ENCODE data around the gene PHYHD1. TPM values are rescaled to one million over a fixed set of nuclear protein-coding genes. Genes with fewer than 3 reads are reported as not detected.
A peak's percentile ranks its signal among the peaks of the same experiment; 100 is the strongest.
"Not testable (repeated sequence)": the region's sequence is repeated elsewhere in the genome, so short reads cannot be mapped to it uniquely, and the experiment has no call there.

PHYHD1 gene
- polyA plus RNA-seq, 6 donors from 2014 or later: 0.34 to 0.39 TPM; not detected in 4

GRCh38 chr9:128940946-128941755 lies 20.4 kb downstream of the PHYHD1 start:
- Mint-ChIP-seq H3K27ac (no peak overlapping the region), H3K4me3 (no peak overlapping the region), H3K27me3 (no peaks in the 10 kb centered on the region), H3K4me1 (peaks cover 7 to 11% (median 7%) of the 10 kb centered on the region in 3 donors), H3K36me3 (no peaks in the 10 kb centered on the region), H3K9me3 (no peaks in the 10 kb centered on the region)
- DNase-seq: no peak
- no peak for ATAC-seq (ENCODE audit: low read depth in 2 of 2)

- Mint-ChIP-seq H3K9me3 (no peaks in the 10 kb centered on the region), H3K36me3 (no peaks in the 10 kb centered on the region), H3K4me3 (peak overlapping the region in 2 of 8 donors; percentile 18 to 41), H3K27ac (peak overlapping the region in 2 of 6 donors; percentile 47 to 76), H3K27me3 (no peaks in the 10 kb centered on the region), H3K4me1 (peaks cover 25 to 33% (median 28%) of the 10 kb centered on the region in 3 donors)
- DNase-seq: no peak
- no peak for ATAC-seq (ENCODE audit: low read depth in 2 of 2)
Measured at GRCh38 chr9:128943832-128944620, 23.2 kb downstream of the PHYHD1 start.

- H3K4me1 Mint-ChIP-seq: peaks cover 25 to 33% (median 28%) of the 10 kb centered on the region in 3 donors
- not testable (repeated sequence) for H3K27me3 Mint-ChIP-seq; H3K9me3 Mint-ChIP-seq; ATAC-seq (ENCODE audit: low read depth in 2 of 2); H3K27ac Mint-ChIP-seq; H3K36me3 Mint-ChIP-seq; DNase-seq
- H3K4me3 Mint-ChIP-seq: peak overlapping the region in 3 of 8 donors; percentile 9 to 90 (median 59)
Measured at GRCh38 chr9:128944966-128945365, 24.2 kb downstream of the PHYHD1 start.

- no peak for ATAC-seq (ENCODE audit: low read depth in 2 of 2)
- Mint-ChIP-seq H3K27ac (peak overlapping the region in 5 of 6 donors; percentile 63 to 98 (median 87)), H3K4me1 (peaks cover 25 to 33% (median 28%) of the 10 kb centered on the region in 3 donors)
Measured at GRCh38 chr9:128945798-128946501, 25.2 kb downstream of the PHYHD1 start.

GRCh38 chr9:128946571-128947276 lies 25.9 kb downstream of the PHYHD1 start:
- H3K9me3 Mint-ChIP-seq: no peaks in the 10 kb centered on the region
- DNase-seq (no peak), ATAC-seq (ENCODE audit: low read depth in 2 of 2) (peak; percentile 1 to 3)
- peak overlapping the region; percentile 97 to 99 (median 99) for H3K27ac Mint-ChIP-seq
- peaks cover 25 to 33% (median 28%) of the 10 kb centered on the region in 3 donors for H3K4me1 Mint-ChIP-seq
- H3K4me3 Mint-ChIP-seq: peak overlapping the region; percentile 90 to 99 (median 98)
- no peaks in the 10 kb centered on the region for H3K36me3 Mint-ChIP-seq
- H3K27me3 Mint-ChIP-seq: no peaks in the 10 kb centered on the region

More at GRCh38 chr9:128945798-128946501, 25.2 kb downstream of the PHYHD1 start:
- Mint-ChIP-seq H3K4me3 (peak overlapping the region; percentile 63 to 99 (median 97)), H3K9me3 (no peaks in the 10 kb centered on the region), H3K36me3 (no peaks in the 10 kb centered on the region), H3K27me3 (no peaks in the 10 kb centered on the region)
- DNase-seq: no peak

GRCh38 chr9:128947277-128947526 lies 26.4 kb downstream of the PHYHD1 start:
- H3K4me3 Mint-ChIP-seq: peak overlapping the region; percentile 90 to 99 (median 98)
- H3K36me3 Mint-ChIP-seq: no peaks in the 10 kb centered on the region
- peaks cover 25 to 33% (median 28%) of the 10 kb centered on the region in 3 donors for H3K4me1 Mint-ChIP-seq
- no peaks in the 10 kb centered on the region for H3K9me3 Mint-ChIP-seq
- no peak for ATAC-seq (ENCODE audit: low read depth in 2 of 2)
- peak overlapping the region; percentile 98 to 99 (median 99) for H3K27ac Mint-ChIP-seq
- no peaks in the 10 kb centered on the region for H3K27me3 Mint-ChIP-seq
- no peak for DNase-seq

GRCh38 chr9:128947527-128948301 lies 26.9 kb downstream of the PHYHD1 start, which contains the start of the genes DOLK and NUP188:
Gene DOLK (minus strand): TSS chr9:128947603. CDS start chr9:128947303, 300 bp downstream.
Gene NUP188 (plus strand): TSS chr9:128947699. CDS start chr9:128947720, 21 bp downstream.
- no peaks in the 10 kb centered on the region for H3K27me3 Mint-ChIP-seq
- peak within 1 kb of the TSS; percentile 90 to 99 (median 98) for H3K4me3 Mint-ChIP-seq
- peaks cover 25 to 33% (median 28%) of the 10 kb centered on the region in 3 donors for H3K4me1 Mint-ChIP-seq
- H3K9me3 Mint-ChIP-seq: no peaks in the 10 kb centered on the region
- peak within 1 kb of the TSS; percentile 98 to 99 (median 99) for H3K27ac Mint-ChIP-seq
- ATAC-seq (ENCODE audit: low read depth in 2 of 2): peak; percentile 80 to 82
- peak; percentile 99 for DNase-seq
- no peaks in the 10 kb centered on the region for H3K36me3 Mint-ChIP-seq

- not testable (repeated sequence) for H3K9me3 Mint-ChIP-seq; H3K27ac Mint-ChIP-seq; H3K27me3 Mint-ChIP-seq; DNase-seq; ATAC-seq (ENCODE audit: low read depth in 2 of 2); H3K4me3 Mint-ChIP-seq
- Mint-ChIP-seq H3K4me1 (peaks cover 0 to 11% (median 0%) of the 10 kb centered on the region in 3 donors), H3K36me3 (peaks cover 0 to 11% of the 10 kb centered on the region in 2 donors)
Measured at GRCh38 chr9:128961403-128961802, 40.6 kb downstream of the PHYHD1 start.

- no peaks in the 10 kb centered on the region for H3K9me3 Mint-ChIP-seq
- peaks cover 28 to 31% of the 10 kb centered on the region in 2 donors for H3K36me3 Mint-ChIP-seq
- DNase-seq: no peak
- peaks cover 0 to 4% (median 3%) of the 10 kb centered on the region in 3 donors for H3K4me1 Mint-ChIP-seq
- ATAC-seq (ENCODE audit: low read depth in 2 of 2): no peak
- no peak overlapping the region for H3K4me3 Mint-ChIP-seq
- no peak overlapping the region for H3K27ac Mint-ChIP-seq
- H3K27me3 Mint-ChIP-seq: no peaks in the 10 kb centered on the region
Measured at GRCh38 chr9:128969491-128969890, 48.7 kb downstream of the PHYHD1 start.

GRCh38 chr9:128972956-128973355 lies 52.2 kb downstream of the PHYHD1 start:
- H3K36me3 Mint-ChIP-seq: peaks cover 28 to 38% of the 10 kb centered on the region in 2 donors
- ATAC-seq (ENCODE audit: low read depth in 2 of 2): no peak
- H3K27me3 Mint-ChIP-seq: no peaks in the 10 kb centered on the region
- H3K4me1 Mint-ChIP-seq: no peaks in the 10 kb centered on the region
- H3K9me3 Mint-ChIP-seq: no peaks in the 10 kb centered on the region
- no peak for DNase-seq
- peak overlapping the region in 1 of 6 donors; percentile 33 for H3K27ac Mint-ChIP-seq
- no peak overlapping the region for H3K4me3 Mint-ChIP-seq

- no peak for DNase-seq
- H3K27me3 Mint-ChIP-seq: no peaks in the 10 kb centered on the region
- peaks cover 22 to 28% of the 10 kb centered on the region in 2 donors for H3K36me3 Mint-ChIP-seq
- ATAC-seq (ENCODE audit: low read depth in 2 of 2): no peak
- H3K4me1 Mint-ChIP-seq: no peaks in the 10 kb centered on the region
- H3K27ac Mint-ChIP-seq: peak overlapping the region in 1 of 6 donors; percentile 21
- no peak overlapping the region for H3K4me3 Mint-ChIP-seq
- no peaks in the 10 kb centered on the region for H3K9me3 Mint-ChIP-seq
Measured at GRCh38 chr9:128979111-128979510, 58.3 kb downstream of the PHYHD1 start.

- Mint-ChIP-seq H3K4me3 (no peak overlapping the region), H3K9me3 (no peaks in the 10 kb centered on the region), H3K27ac (no peak overlapping the region), H3K36me3 (peaks cover 28 to 30% of the 10 kb centered on the region in 2 donors), H3K27me3 (no peaks in the 10 kb centered on the region), H3K4me1 (no peaks in the 10 kb centered on the region)
- DNase-seq (no peak), ATAC-seq (ENCODE audit: low read depth in 2 of 2) (no peak)
Measured at GRCh38 chr9:128983536-128983935, 62.8 kb downstream of the PHYHD1 start.
